Activated CD8-positive, alpha-beta memory T cell treated with anti-CD3 and anti-CD28 coated beads, Interleukin-2, amount 10 ng/mL, durations not matched to agents 7 days and 5 days (primary cell): Measurements from ENCODE around the gene ZFPL1. TPM values are rescaled to one million over a fixed set of nuclear protein-coding genes. Genes with fewer than 3 reads are reported as not detected.

Experiments used
- ATAC-seq: fragments of 150-1000 bp; cut with Tn5 transposase; one replicate; pipeline ENCODE4 v1.10.0; 2021; ENCODE audit warnings: moderate library complexity
- CTCF ChIA-PET: fragments of 350-600 bp; sonication (Branson Sonifier 250); formaldehyde crosslinking; loops from one replicate; lab custom pipeline; 2021; ENCODE audit warnings: antibody characterized with exemption; lab: Charles Lee
- DNase-seq: peaks from one replicate; pipeline ENCODE4 v3.0.0-alpha.2; 2020
- H3K27ac Mint-ChIP-seq: one replicate; pipeline ENCODE4 v1.8.0; 2021; ENCODE audit warnings: mild to moderate bottlenecking, mixed read lengths
- H3K27me3 Mint-ChIP-seq: one replicate; pipeline ENCODE4 v1.8.0; 2021; ENCODE audit warnings: mixed read lengths
- H3K36me3 Mint-ChIP-seq: one replicate; pipeline ENCODE4 v1.8.0; 2021; ENCODE audit warnings: mild to moderate bottlenecking, mixed read lengths
- H3K4me1 Mint-ChIP-seq: one replicate; pipeline ENCODE4 v1.8.0; 2021; ENCODE audit warnings: mixed read lengths
- H3K4me3 Mint-ChIP-seq: one replicate; pipeline ENCODE4 v1.8.0; 2021; ENCODE audit warnings: mild to moderate bottlenecking, moderate library complexity, mixed read lengths
- H3K9me3 Mint-ChIP-seq: one replicate; pipeline ENCODE4 v1.8.0; 2022; ENCODE audit warnings: low read depth, mixed read lengths
- total RNA-seq, 2 experiments: library from RNA; stranded (reverse); gene quantifications; one replicate each; pipeline ENCODE4 v1.2.3, GENCODE V29; 2021

The ZFPL1 gene
- total RNA-seq, 2 experiments from 2014 or later, result 28.3 to 32.4 TPM

GRCh38 chr11:65124480-65125196, 40.6 kb downstream of the ZFPL1 start:
- Mint-ChIP-seq H3K4me1 (peaks cover 40% of the 10 kb centered on the region), H3K9me3 (no peaks in the 10 kb centered on the region), H3K27me3 (no peaks in the 10 kb centered on the region), H3K27ac (peak overlapping the region; percentile 7), H3K4me3 (peak overlapping the region; percentile 33), H3K36me3 (peaks cover 33% of the 10 kb centered on the region)
- DNase-seq, result no peak
- no peak for ATAC-seq
- CTCF ChIA-PET, result interaction anchor here (0.6 to 1.4 kb wide), 5 partner anchors 9 to 437 kb away, joined by 3 to 7 read pairs (median 3); partner anchors contain the start of gene CDC42EP2

- H3K36me3 Mint-ChIP-seq, result peaks cover 27% of the 10 kb centered on the region
- H3K27me3 Mint-ChIP-seq, result no peaks in the 10 kb centered on the region
- H3K27ac Mint-ChIP-seq, result no peak overlapping the region
- no peaks in the 10 kb centered on the region for H3K9me3 Mint-ChIP-seq
- CTCF ChIA-PET, result interaction anchor here (0.9 to 1.4 kb wide), 4 partner anchors 8 to 189 kb away, joined by 3 to 7 read pairs (median 4); partner anchors contain the start of gene CDC42EP2
- ATAC-seq, result no peak
- DNase-seq, result no peak
- no peak overlapping the region for H3K4me3 Mint-ChIP-seq
- H3K4me1 Mint-ChIP-seq, result peaks cover 33% of the 10 kb centered on the region
Observed at GRCh38 chr11:65125197-65126056, 41.4 kb downstream of the ZFPL1 start.

- no peak overlapping the region for H3K4me3 Mint-ChIP-seq
- ATAC-seq (no peak), DNase-seq (no peak)
- peaks cover 21% of the 10 kb centered on the region for H3K36me3 Mint-ChIP-seq
- CTCF ChIA-PET, result no interaction called here
- peak overlapping the region; percentile 12 for H3K27ac Mint-ChIP-seq
- H3K4me1 Mint-ChIP-seq, result peaks cover 22% of the 10 kb centered on the region
- no peaks in the 10 kb centered on the region for H3K27me3 Mint-ChIP-seq
- H3K9me3 Mint-ChIP-seq, result no peaks in the 10 kb centered on the region
Observed at GRCh38 chr11:65126624-65127274, 42.7 kb downstream of the ZFPL1 start.

- no peak overlapping the region for H3K27ac Mint-ChIP-seq
- no peak for DNase-seq
Observed at GRCh38 chr11:65127473-65128181, 43.6 kb downstream of the ZFPL1 start.

GRCh38 chr11:65128182-65129145, 44.4 kb downstream of the ZFPL1 start:
- Mint-ChIP-seq H3K4me1 (peaks cover 23% of the 10 kb centered on the region), H3K4me3 (no peak overlapping the region), H3K36me3 (peaks cover 16% of the 10 kb centered on the region), H3K27me3 (no peaks in the 10 kb centered on the region), H3K9me3 (no peaks in the 10 kb centered on the region), H3K27ac (no peak overlapping the region)
- CTCF ChIA-PET, result interaction anchor here (1.2 to 1.7 kb wide), 3 partner anchors 11 to 114 kb away, joined by 3 to 5 read pairs (median 4); partner anchors contain the start of genes ARL2 and ZNHIT2
- DNase-seq (no peak), ATAC-seq (no peak)

More at GRCh38 chr11:65127473-65128181, 43.6 kb downstream of the ZFPL1 start:
- no peaks in the 10 kb centered on the region for H3K27me3 Mint-ChIP-seq
- no peak overlapping the region for H3K4me3 Mint-ChIP-seq
- no peak for ATAC-seq
- H3K4me1 Mint-ChIP-seq, result peaks cover 21% of the 10 kb centered on the region
- H3K9me3 Mint-ChIP-seq, result no peaks in the 10 kb centered on the region
- H3K36me3 Mint-ChIP-seq, result peaks cover 16% of the 10 kb centered on the region
- CTCF ChIA-PET, result no interaction called here

GRCh38 chr11:65129649-65130441, 45.8 kb downstream of the ZFPL1 start:
- Mint-ChIP-seq H3K27me3 (no peaks in the 10 kb centered on the region), H3K4me3 (no peak overlapping the region), H3K36me3 (peaks cover 16% of the 10 kb centered on the region), H3K27ac (no peak overlapping the region), H3K4me1 (peaks cover 17% of the 10 kb centered on the region), H3K9me3 (no peaks in the 10 kb centered on the region)
- CTCF ChIA-PET, result interaction anchor here (1.1 to 1.7 kb wide), 4 partner anchors 17 to 185 kb away, joined by 3 to 5 read pairs (median 4); partner anchors contain the start of genes ARL2 and CDC42EP2
- ATAC-seq (no peak), DNase-seq (no peak)

- Mint-ChIP-seq H3K4me1 (peaks cover 24% of the 10 kb centered on the region), H3K27me3 (no peaks in the 10 kb centered on the region), H3K4me3 (no peak overlapping the region), H3K9me3 (no peaks in the 10 kb centered on the region), H3K27ac (no peak overlapping the region), H3K36me3 (peaks cover 13% of the 10 kb centered on the region)
- no peak for ATAC-seq
- CTCF ChIA-PET, result interaction anchor here (1.7 to 1.9 kb wide), 2 partner anchors 14 to 117 kb away, joined by 5 to 8 read pairs; partner anchors contain the start of genes ARL2 and ZNHIT2
- DNase-seq, result no peak
Observed at GRCh38 chr11:65130631-65131416, 46.8 kb downstream of the ZFPL1 start.

- Mint-ChIP-seq H3K36me3 (peaks cover 10% of the 10 kb centered on the region), H3K9me3 (no peaks in the 10 kb centered on the region), H3K4me3 (no peak overlapping the region), H3K4me1 (peaks cover 30% of the 10 kb centered on the region), H3K27me3 (no peaks in the 10 kb centered on the region), H3K27ac (no peak overlapping the region)
- no peak for ATAC-seq
- DNase-seq, result no peak
- CTCF ChIA-PET, result interaction anchor here (1.0 to 1.9 kb wide), 3 partner anchors 14 to 117 kb away, joined by 5 to 8 read pairs (median 6); partner anchors contain the start of genes ARL2, TM7SF2 and ZNHIT2
Observed at GRCh38 chr11:65131417-65131776, 47.4 kb downstream of the ZFPL1 start.

- Mint-ChIP-seq H3K4me3 (no peak overlapping the region), H3K27ac (no peak overlapping the region), H3K27me3 (no peaks in the 10 kb centered on the region), H3K4me1 (peaks cover 34% of the 10 kb centered on the region), H3K36me3 (peaks cover 7% of the 10 kb centered on the region), H3K9me3 (no peaks in the 10 kb centered on the region)
- ATAC-seq (no peak), DNase-seq (no peak)
- CTCF ChIA-PET, result interaction anchor here (1.0 to 1.9 kb wide), 3 partner anchors 15 to 118 kb away, joined by 5 to 8 read pairs (median 6); partner anchors contain the start of genes ARL2, TM7SF2 and ZNHIT2
Observed at GRCh38 chr11:65131895-65132237, 47.8 kb downstream of the ZFPL1 start.

- H3K4me3 Mint-ChIP-seq, result peak overlapping the region; percentile 96
- DNase-seq, result no peak
- peaks cover 34% of the 10 kb centered on the region for H3K4me1 Mint-ChIP-seq
- H3K36me3 Mint-ChIP-seq, result peaks cover 5% of the 10 kb centered on the region
- H3K9me3 Mint-ChIP-seq, result no peaks in the 10 kb centered on the region
- peak overlapping the region; percentile 100 for H3K27ac Mint-ChIP-seq
- no peaks in the 10 kb centered on the region for H3K27me3 Mint-ChIP-seq
- ATAC-seq, result no peak
- CTCF ChIA-PET, result interaction anchor here (1.0 to 4.3 kb wide), 4 partner anchors 15 to 21 kb away, joined by 6 to 31 read pairs (median 18); partner anchors contain the start of genes TM7SF2 and ZNHIT2
Observed at GRCh38 chr11:65132238-65132987, 48.4 kb downstream of the ZFPL1 start.
